Endothelial cell of umbilical vein (primary cell): ENCODE measurements around the gene GGT7. TPM values are rescaled to one million over a fixed set of nuclear protein-coding genes. Genes with fewer than 3 reads are reported as not detected.

Experiments used
- BruUV-seq: library from RNA; stranded (reverse); fragments of 400-500 nt; replicated peaks from 2 replicates; lab custom pipeline; 2021; lab: Mats Ljungman, UMichigan
- CTCF ChIA-PET: fragments of 300-600, 350-600 bp; sonication (Branson Sonifier 250); formaldehyde crosslinking; loops from one replicate; lab custom pipeline; 2021; ENCODE audit warnings: antibody characterized with exemption, inconsistent platforms; lab: Charles Lee
- POLR2A ChIA-PET: fragments of 300-600, 350-600 bp; sonication (Branson Sonifier 250); formaldehyde crosslinking; loops from one replicate; lab custom pipeline; 2021; ENCODE audit warnings: antibody characterized with exemption, inconsistent platforms; lab: Charles Lee
- DNase-seq: peaks from one replicate; pipeline ENCODE4 v3.0.0-alpha.2; 2011; ENCODE audit warnings: low read depth, low spot score
- FAIRE-seq: peaks from 2 replicates; lab custom pipeline; 2011; peaks lifted over from hg19 to GRCh38; lab: Jason Lieb, UNC
- H2AFZ ChIP-seq: 2 replicates; pipeline ENCODE4 v1.6.0; 2012; ENCODE audit warnings: low read depth, low read length, control low read depth, inconsistent platforms
- H3K27ac ChIP-seq: 2 replicates; pipeline ENCODE4 v1.5.1; 2011; ENCODE audit warnings: low read depth, mild to moderate bottlenecking, control low read depth, low read length, moderate library complexity; ENCODE audit not compliant: insufficient read depth
- H3K27me3 ChIP-seq, 2 experiments: 2 replicates each; pipeline versions ENCODE4 v1.6.0 to v1.6.1; 2011; ENCODE audit warnings: low read length in 2 of 2, mixed read lengths in 1 of 2; ENCODE audit not compliant: control insufficient read depth in 2 of 2, insufficient read depth in 2 of 2
- H3K36me3 ChIP-seq, 2 experiments: 2 replicates in 1 of 2; 3 replicates in 1 of 2; pipeline ENCODE4 v1.5.1; 2011; ENCODE audit warnings: low read length in 2 of 2, mild to moderate bottlenecking in 1 of 2, moderate library complexity in 1 of 2; ENCODE audit not compliant: control insufficient read depth in 2 of 2, insufficient read depth in 2 of 2; ENCODE audit errors: extremely low read depth in 1 of 2
- H3K4me1 ChIP-seq: 3 replicates; pipeline ENCODE4 v1.5.1; 2011; ENCODE audit warnings: mild to moderate bottlenecking, low read length; ENCODE audit not compliant: control insufficient read depth, insufficient read depth; ENCODE audit errors: extremely low read depth
- H3K4me2 ChIP-seq: 2 replicates; pipeline ENCODE4 v1.6.1; 2011; ENCODE audit warnings: low read length, control low read depth, mixed read lengths; ENCODE audit not compliant: insufficient read depth
- H3K4me3 ChIP-seq, 3 experiments: fragments of 200-600 bp in 1 of 3; sonication (generic), shearing (Covaris generic) in 1 of 3; replicated peaks in 1 of 3; 2 replicates each; pipeline ENCODE4 v1.5.1; 2011 to 2016; ENCODE audit warnings: control low read depth in 3 of 3, low read length in 3 of 3, mild to moderate bottlenecking in 2 of 3, inconsistent platforms in 1 of 3, low read depth in 1 of 3, moderate library complexity in 1 of 3; ENCODE audit not compliant: insufficient read depth in 1 of 3
- H3K79me2 ChIP-seq: 2 replicates; pipeline ENCODE4 v1.6.0; 2012; ENCODE audit warnings: low read length, inconsistent platforms; ENCODE audit not compliant: control insufficient read depth, insufficient read depth
- H3K9ac ChIP-seq: replicated peaks from 2 replicates; pipeline ENCODE3; 2011; ENCODE audit warnings: low read length, control low read depth; ENCODE audit not compliant: insufficient read depth; ENCODE audit errors: extremely low read depth
- H3K9me1 ChIP-seq: replicated peaks from 3 replicates; pipeline ENCODE4 v1.6.0; 2011; ENCODE audit warnings: mild to moderate bottlenecking, low read length; ENCODE audit not compliant: control insufficient read depth, insufficient read depth; ENCODE audit errors: extremely low read depth
- H3K9me3 ChIP-seq: replicated peaks from 2 replicates; pipeline ENCODE4 v1.5.1; 2012; ENCODE audit warnings: low read length, inconsistent platforms; ENCODE audit not compliant: control insufficient read depth, insufficient read depth
- H4K20me1 ChIP-seq: replicated peaks from 2 replicates; pipeline ENCODE3; 2011; ENCODE audit warnings: mild to moderate bottlenecking, low read length; ENCODE audit not compliant: control insufficient read depth, insufficient read depth; ENCODE audit errors: extremely low read depth
- CTCF ChIP-seq, 2 donors: IDR thresholded peaks; 1 replicate in 1 of 2; 2 replicates in 1 of 2; pipeline ENCODE4 v1.5.1; 2011; ENCODE audit warnings: low read length in 2 of 2, mild to moderate bottlenecking in 2 of 2, moderate library complexity in 2 of 2, control low read depth in 1 of 2, inconsistent platforms in 1 of 2, low read depth in 1 of 2; ENCODE audit not compliant: insufficient read depth in 1 of 2; ENCODE audit errors: extremely low read depth in 1 of 2
- EZH2 ChIP-seq: IDR thresholded peaks from 2 replicates; pipeline ENCODE4 v1.6.1; 2012; ENCODE audit warnings: borderline replicate concordance, low read depth, mild to moderate bottlenecking, moderate library complexity, low read length, inconsistent platforms; ENCODE audit not compliant: severe bottlenecking
- FOS ChIP-seq: IDR thresholded peaks from 2 replicates; pipeline ENCODE4 v1.6.1; 2011; ENCODE audit warnings: mild to moderate bottlenecking, low read length, moderate library complexity, borderline replicate concordance; ENCODE audit not compliant: insufficient read depth
- GATA2 ChIP-seq: IDR thresholded peaks from 2 replicates; pipeline ENCODE4 v1.7.0; 2011; ENCODE audit warnings: low read depth, mild to moderate bottlenecking, moderate library complexity, mixed read lengths, low read length; ENCODE audit not compliant: insufficient read length, insufficient read depth
- JUN ChIP-seq: IDR thresholded peaks from 2 replicates; pipeline ENCODE4 v1.6.1; 2011; ENCODE audit warnings: borderline replicate concordance, low read depth; ENCODE audit not compliant: insufficient read length, insufficient read depth
- MAX ChIP-seq: IDR thresholded peaks from 2 replicates; pipeline ENCODE4 v1.6.1; 2011; ENCODE audit not compliant: insufficient read depth, insufficient read length
- MYC ChIP-seq: IDR thresholded peaks from one replicate; pipeline ENCODE4 v1.6.1; 2011; ENCODE audit warnings: mild to moderate bottlenecking, low read depth, low read length
- POLR2A ChIP-seq: IDR thresholded peaks from 2 replicates; pipeline ENCODE4 v1.6.1; 2012; ENCODE audit warnings: low read depth, mild to moderate bottlenecking, control low read depth, low read length
- POLR2AphosphoS5 ChIP-seq: IDR thresholded peaks from 2 replicates; pipeline ENCODE4 v1.6.1; 2012; ENCODE audit warnings: low read depth, mild to moderate bottlenecking, control low read depth, low read length, moderate library complexity; ENCODE audit not compliant: insufficient read depth
- dilution Hi-C: fragments of 300-500 bp; cut with MboI; formaldehyde crosslinking; loops from one replicate; pipeline ENCODE4 v1.15.0; 2019; ENCODE audit warnings: low sequenced_read_pairs; ENCODE audit not compliant: extremely low pct_ligation_motif_present
- intact Hi-C: fragments of 100-400 bp; cut with micrococcal nuclease; formaldehyde crosslinking; loops from one replicate; pipeline ENCODE4 v1.10.0; 2022
- polyA plus RNA-seq, 4 experiments: library from polyadenylated mRNA; depleted of rRNA in 3 of 4; stranded (reverse) in 3 of 4; unstranded in 1 of 4; fragments of >200 nt; gene quantifications; 2 replicates each; pipeline versions ENCODE4 v1.2.1 to v1.2.3, GENCODE V29; 2011 to 2012; ENCODE audit warnings: missing spikeins in 1 of 4
- total RNA-seq: library from RNA; stranded (reverse); gene quantifications from 2 replicates; pipeline ENCODE4 v1.2.3, GENCODE V29; 2021

Gene GGT7
- total and polyA plus RNA-seq, 2 donors (not counting 3 experiments of a cell fraction or from before 2014, with no cell fraction given) = 4.1 to 5.0 TPM

GRCh38 chr20:34817801-34818200 lies 54.9 kb downstream of the GGT7 start:
- ChIA-PET CTCF (interaction anchor here (1.3 kb wide), 1 partner anchor 18 kb away, joined by 5 read pairs; no protein-coding TSS in a partner anchor), POLR2A (no interaction called here)
- no peaks in the 10 kb centered on the region for H3K27me3 ChIP-seq
- H3K4me2 ChIP-seq = no peak overlapping the region
- H4K20me1 ChIP-seq = peaks cover 11% of the 10 kb centered on the region
- H3K4me3 ChIP-seq = no peak overlapping the region
- TF ChIP-seq MYC (no peak), CTCF (IDR thresholded peaks at IDR 0.05; ENCODE audit: extremely low read depth in 1 of 2, insufficient read depth in 1 of 2, low read depth in 1 of 2, low read length in 2 of 2) (no peak), EZH2 (no peak), MAX (no peak), POLR2AphosphoS5 (no peak), JUN (no peak), FOS (no peak), GATA2 (no peak), POLR2A (no peak)
- H2AFZ ChIP-seq = no peak overlapping the region
- H3K79me2 ChIP-seq = peaks cover 85% of the 10 kb centered on the region
- FAIRE-seq = no peak
- no peaks in the 10 kb centered on the region for H3K9me1 ChIP-seq
- no peaks in the 10 kb centered on the region for H3K36me3 ChIP-seq
- H3K27ac ChIP-seq = no peak overlapping the region
- no peak for DNase-seq
- intact Hi-C loops = no loop called here
- BruUV-seq = no TSS peak
- no peak overlapping the region for H3K9ac ChIP-seq
- no peaks in the 10 kb centered on the region for H3K4me1 ChIP-seq
- dilution Hi-C loops = no loop called here
- no peaks in the 10 kb centered on the region for H3K9me3 ChIP-seq
